SK-N-SH (cell line): ENCODE measurements around the gene RASA3. TPM values are rescaled to one million over a fixed set of nuclear protein-coding genes. Genes with fewer than 3 reads are reported as not detected.

Source experiments
- CTCF ChIA-PET: fragments of 300-600, 350-600 bp; formaldehyde crosslinking; extraction: SDS; loops from one replicate; lab custom pipeline; 2021; lab: Yijun Ruan, JAX
- POLR2A ChIA-PET: fragments of 350-600 bp; sonication (Branson Sonifier 250); formaldehyde crosslinking; extraction: SDS; loops from one replicate; lab custom pipeline; 2020; ENCODE audit warnings: antibody characterized with exemption, inconsistent platforms; lab: Yijun Ruan, JAX
- DNase-seq: peaks from one replicate; pipeline ENCODE4 v3.0.0; 2012
- H2AFZ ChIP-seq: fragments of 200-600 bp; sonication (generic); 2 replicates; pipeline ENCODE4 v1.8.1; 2016; ENCODE audit warnings: antibody characterized with exemption, mild to moderate bottlenecking, low read depth
- H3F3A ChIP-seq: fragments of 200-600 bp; sonication (generic); replicated peaks from 2 replicates; pipeline ENCODE3; 2016; ENCODE audit warnings: antibody characterized with exemption, mild to moderate bottlenecking; ENCODE audit not compliant: insufficient read depth
- H3K27ac ChIP-seq, 2 experiments: fragments of 200-500 bp in 1 of 2; fragments of 200-600 bp in 1 of 2; sonication (Bioruptor generic) in 1 of 2; sonication (generic), shearing (Covaris generic) in 1 of 2; 2 replicates each; pipeline versions ENCODE4 v1.5.1 to v1.6.1; 2014 to 2016; ENCODE audit warnings: low read depth in 2 of 2, inconsistent platforms in 1 of 2, low read length in 1 of 2, mild to moderate bottlenecking in 1 of 2, mixed read lengths in 1 of 2
- H3K27me3 ChIP-seq: fragments of 200-600 bp; sonication (generic), shearing (Covaris generic); 2 replicates; pipeline ENCODE4 v1.6.1; 2016; ENCODE audit warnings: mixed run types; ENCODE audit not compliant: insufficient read depth
- H3K36me3 ChIP-seq, 2 experiments: fragments of 200-500 bp in 1 of 2; fragments of 200-600 bp in 1 of 2; sonication (Bioruptor generic) in 1 of 2; sonication (generic) in 1 of 2; replicated peaks in 1 of 2; 2 replicates each; pipeline versions ENCODE3 to v1.5.1; 2014 to 2016; ENCODE audit warnings: low read length in 1 of 2, mild to moderate bottlenecking in 1 of 2; ENCODE audit not compliant: insufficient read depth in 2 of 2, control insufficient read depth in 1 of 2
- H3K4me1 ChIP-seq, 2 experiments: fragments of 200-500 bp in 1 of 2; fragments of 200-600 bp in 1 of 2; sonication (Bioruptor generic) in 1 of 2; sonication (generic), shearing (Covaris generic) in 1 of 2; 2 replicates each; pipeline versions ENCODE4 v1.5.1 to v1.6.1; 2014 to 2016; ENCODE audit warnings: low read depth in 1 of 2, low read length in 1 of 2, mixed run types in 1 of 2; ENCODE audit not compliant: insufficient read depth in 2 of 2, control insufficient read depth in 1 of 2
- H3K4me2 ChIP-seq: fragments of 200-600 bp; sonication (generic), shearing (Covaris generic); 2 replicates; pipeline ENCODE4 v1.6.1; 2017; ENCODE audit warnings: mixed run types
- H3K4me3 ChIP-seq, 2 experiments: fragments of 200-500 bp in 1 of 2; fragments of 200-600 bp in 1 of 2; sonication (Bioruptor generic) in 1 of 2; sonication (generic), shearing (Covaris generic) in 1 of 2; 2 replicates each; pipeline versions ENCODE4 v1.5.1 to v1.8.1; 2014 to 2016; ENCODE audit warnings: low read depth in 2 of 2, inconsistent platforms in 1 of 2, low read length in 1 of 2, mild to moderate bottlenecking in 1 of 2, mixed read lengths in 1 of 2, moderate library complexity in 1 of 2
- H3K79me2 ChIP-seq: fragments of 200-600 bp; sonication (generic); 2 replicates; pipeline ENCODE4 v1.8.1; 2017; ENCODE audit warnings: mild to moderate bottlenecking; ENCODE audit not compliant: insufficient read depth
- H3K9ac ChIP-seq: fragments of 200-600 bp; sonication (generic); 2 replicates; pipeline ENCODE4 v1.6.1; 2017; ENCODE audit warnings: mixed run types
- H3K9me2 ChIP-seq: fragments of 200-600 bp; sonication (generic); 2 replicates; pipeline ENCODE4 v1.6.1; 2017; ENCODE audit warnings: mixed run types
- H3K9me3 ChIP-seq: fragments of 200-600 bp; sonication (generic); 2 replicates; pipeline ENCODE4 v1.6.1; 2017; ENCODE audit warnings: mixed run types, mild to moderate bottlenecking, moderate library complexity
- H4K20me1 ChIP-seq: fragments of 200-600 bp; sonication (generic); 2 replicates; pipeline ENCODE4 v1.6.1; 2017; ENCODE audit warnings: mild to moderate bottlenecking, mixed run types; ENCODE audit not compliant: insufficient read depth
- FOSL2 ChIP-seq: IDR thresholded peaks from 2 replicates; pipeline ENCODE4 v1.4.0; 2012; ENCODE audit warnings: low read depth, mild to moderate bottlenecking, moderate library complexity, borderline replicate concordance
- NFIC ChIP-seq: IDR thresholded peaks from 2 replicates; pipeline ENCODE4 v1.4.0; 2012; ENCODE audit warnings: borderline replicate concordance
- POLR2AphosphoS5 ChIP-seq: IDR thresholded peaks from 2 replicates; pipeline ENCODE4 v1.6.1; 2012; ENCODE audit warnings: low read depth, low read length
- RAD21 ChIP-seq: IDR thresholded peaks from 2 replicates; pipeline ENCODE4 v1.6.1; 2012; ENCODE audit warnings: mild to moderate bottlenecking, low read length
- TEAD4 ChIP-seq: IDR thresholded peaks from 2 replicates; pipeline ENCODE4 v1.4.0; 2012; ENCODE audit warnings: mild to moderate bottlenecking, borderline replicate concordance; ENCODE audit not compliant: insufficient read depth
- USF1 ChIP-seq: IDR thresholded peaks from 2 replicates; pipeline ENCODE4 v1.4.0; 2012; ENCODE audit warnings: low read depth, borderline replicate concordance
- WGBS: methylation state at CpG from one replicate; pipeline ENCODE4 v1.1.6; 2017; ENCODE audit warnings: low lambda C conversion rate; 5-methylcytosine and 5-hydroxymethylcytosine counted together
- polyA plus RNA-seq, 3 experiments: library from polyadenylated mRNA; depleted of rRNA; stranded (reverse); fragments of >200 nt; gene quantifications; 2 replicates each; pipeline ENCODE4 v1.2.3, GENCODE V29; 2012
- TF ChIP-seq, protein P1 (sequence below): fragments of 150-350 bp; IDR thresholded peaks from 2 replicates; pipeline ENCODE4 v1.6.1; 2016; ENCODE audit warnings: mild to moderate bottlenecking, low read depth, low read length
- TF ChIP-seq, protein P2 (sequence below): fragments of 150-350 bp; IDR thresholded peaks from 2 replicates; pipeline ENCODE4 v1.6.1; 2017; ENCODE audit warnings: antibody characterized with exemption, low read length, low read depth, borderline replicate concordance

The RASA3 gene
- polyA plus RNA-seq, 1 of the 3 experiments (the other 2 are of a cell fraction), result 25.1 TPM

DNA sequence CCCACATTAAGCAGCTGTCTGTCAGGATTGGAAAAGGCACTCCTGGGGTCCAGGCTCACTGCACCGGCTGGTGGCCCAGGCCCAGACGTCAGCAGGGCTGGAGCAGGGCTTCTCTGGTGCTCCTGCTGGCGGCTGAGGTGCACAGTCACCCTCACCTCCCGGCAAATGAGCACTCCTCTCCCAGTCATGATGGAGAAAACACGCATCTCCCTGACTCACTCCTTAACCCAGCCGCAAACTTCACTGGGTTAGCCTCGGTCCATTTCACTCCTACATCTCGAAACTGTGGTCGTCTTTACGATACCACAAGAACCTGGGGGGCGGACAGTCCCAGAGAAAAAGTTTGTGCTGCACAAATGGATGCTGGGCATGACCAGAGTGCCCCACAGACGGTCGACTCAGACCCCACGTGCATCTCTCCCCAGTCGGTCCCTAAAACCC lies 3.3 kb upstream of the RASA3 start:
- Histone ChIP-seq H3K27me3 (no peaks in the 10 kb centered on the region), H2AFZ (no peak overlapping the region), H3K79me2 (peaks cover 15% of the 10 kb centered on the region), H3K4me1 (peaks cover 0 to 11% of the 10 kb centered on the region in 2 experiments; a peak in 1 of 4 replicates), H3K9me3 (no peaks in the 10 kb centered on the region), H3K9me2 (no peaks in the 10 kb centered on the region), H3K36me3 (no peaks in the 10 kb centered on the region), H3K27ac (no peak overlapping the region), H3F3A (peaks cover 12% of the 10 kb centered on the region), H3K4me3 (no peak overlapping the region), H3K9ac (no peak overlapping the region), H3K4me2 (no peak overlapping the region), H4K20me1 (no peaks in the 10 kb centered on the region)
- TF ChIP-seq NFIC, result no peak
- TF ChIP-seq FOSL2, result no peak
- CTCF ChIA-PET, result no interaction called here
- POLR2A ChIA-PET, result no interaction called here
- no peak for DNase-seq
- WGBS, result 94% methylated on average over 11 of the region's 15 CpGs

DNA sequence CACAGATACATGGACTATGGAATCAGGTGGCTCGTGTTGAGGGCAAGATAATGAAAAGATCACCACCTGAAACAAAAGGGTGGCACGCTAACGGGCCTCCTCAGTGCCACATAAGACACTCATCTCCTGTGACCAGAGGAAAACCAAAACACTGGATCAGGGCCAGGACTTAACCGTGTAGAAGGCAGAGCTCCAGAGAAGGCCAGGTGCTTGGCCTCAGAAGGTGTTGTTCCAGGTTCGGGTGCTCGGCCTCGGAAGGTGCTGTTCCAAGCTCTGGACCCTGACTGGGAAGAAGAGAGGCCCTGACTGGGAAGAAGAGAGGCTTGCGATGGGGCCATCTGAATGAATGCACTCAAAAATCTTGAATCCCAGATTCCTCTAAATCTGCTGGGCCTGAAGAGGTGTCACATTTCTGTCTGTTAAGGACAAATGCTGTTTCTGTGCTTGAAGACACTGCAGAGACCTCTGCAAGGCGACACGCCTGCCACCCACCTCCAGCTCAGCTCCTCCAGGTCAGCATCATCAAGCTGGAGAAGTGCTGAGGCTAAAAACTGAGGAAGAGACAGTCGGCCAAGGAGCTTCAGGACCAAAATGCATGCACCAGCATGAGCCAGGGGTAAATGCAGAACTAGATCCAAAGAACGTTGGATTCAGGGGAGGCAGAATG lies 2.7 kb upstream of the RASA3 start:
- 69% methylated on average over 12 of the region's 12 CpGs for WGBS

More for the DNA sequence above, 2.7 kb upstream of the RASA3 start:
- no peak overlapping the region for H3K4me3 ChIP-seq
- peaks cover 6 to 11% of the 10 kb centered on the region in 2 experiments; a peak in 3 of 4 replicates for H3K4me1 ChIP-seq
- no peaks in the 10 kb centered on the region for H3K36me3 ChIP-seq
- H4K20me1 ChIP-seq, result no peaks in the 10 kb centered on the region
- H3K79me2 ChIP-seq, result peaks cover 22% of the 10 kb centered on the region
- no peak overlapping the region for H3K27ac ChIP-seq
- peaks cover 17% of the 10 kb centered on the region for H3F3A ChIP-seq
- H2AFZ ChIP-seq, result no peak overlapping the region
- no peaks in the 10 kb centered on the region for H3K27me3 ChIP-seq
- CTCF ChIA-PET, result no interaction called here
- H3K9me3 ChIP-seq, result no peaks in the 10 kb centered on the region
- H3K9me2 ChIP-seq, result no peaks in the 10 kb centered on the region
- POLR2A ChIA-PET, result no interaction called here
- H3K9ac ChIP-seq, result no peak overlapping the region
- no peak for DNase-seq
- H3K4me2 ChIP-seq, result no peak overlapping the region
- TF ChIP-seq RAD21 (no peak), USF1 (no peak), POLR2AphosphoS5 (no peak), TEAD4 (no peak)
- TF ChIP-seq, protein P1, sequence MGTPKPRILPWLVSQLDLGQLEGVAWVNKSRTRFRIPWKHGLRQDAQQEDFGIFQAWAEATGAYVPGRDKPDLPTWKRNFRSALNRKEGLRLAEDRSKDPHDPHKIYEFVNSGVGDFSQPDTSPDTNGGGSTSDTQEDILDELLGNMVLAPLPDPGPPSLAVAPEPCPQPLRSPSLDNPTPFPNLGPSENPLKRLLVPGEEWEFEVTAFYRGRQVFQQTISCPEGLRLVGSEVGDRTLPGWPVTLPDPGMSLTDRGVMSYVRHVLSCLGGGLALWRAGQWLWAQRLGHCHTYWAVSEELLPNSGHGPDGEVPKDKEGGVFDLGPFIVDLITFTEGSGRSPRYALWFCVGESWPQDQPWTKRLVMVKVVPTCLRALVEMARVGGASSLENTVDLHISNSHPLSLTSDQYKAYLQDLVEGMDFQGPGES, result no peak
- TF ChIP-seq, protein P2, sequence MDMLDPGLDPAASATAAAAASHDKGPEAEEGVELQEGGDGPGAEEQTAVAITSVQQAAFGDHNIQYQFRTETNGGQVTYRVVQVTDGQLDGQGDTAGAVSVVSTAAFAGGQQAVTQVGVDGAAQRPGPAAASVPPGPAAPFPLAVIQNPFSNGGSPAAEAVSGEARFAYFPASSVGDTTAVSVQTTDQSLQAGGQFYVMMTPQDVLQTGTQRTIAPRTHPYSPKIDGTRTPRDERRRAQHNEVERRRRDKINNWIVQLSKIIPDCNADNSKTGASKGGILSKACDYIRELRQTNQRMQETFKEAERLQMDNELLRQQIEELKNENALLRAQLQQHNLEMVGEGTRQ, result no peak
- TF ChIP-seq, all 33 proteins: peak for 0
